HT-29 (cell line): Measurements from ENCODE around the gene SLIT3. TPM values are rescaled to one million over a fixed set of nuclear protein-coding genes. Genes with fewer than 3 reads are reported as not detected.

Source experiments
- DNase-seq: peaks from one replicate; pipeline ENCODE4 v3.0.0-alpha.2; 2015; ENCODE audit warnings: low spot score
- total RNA-seq: library from RNA; depleted of rRNA; stranded (reverse); fragments of >200 nt; shearing (Covaris generic); gene quantifications from 2 replicates; pipeline ENCODE4 v1.2.3, GENCODE V29; 2014

Gene SLIT3
- total RNA-seq, 1 experiment from 2014 or later = not detected

- no peak for DNase-seq
Observed at GRCh38 chr5:169175733-169176132, 125.2 kb downstream of the SLIT3 start.

DNA sequence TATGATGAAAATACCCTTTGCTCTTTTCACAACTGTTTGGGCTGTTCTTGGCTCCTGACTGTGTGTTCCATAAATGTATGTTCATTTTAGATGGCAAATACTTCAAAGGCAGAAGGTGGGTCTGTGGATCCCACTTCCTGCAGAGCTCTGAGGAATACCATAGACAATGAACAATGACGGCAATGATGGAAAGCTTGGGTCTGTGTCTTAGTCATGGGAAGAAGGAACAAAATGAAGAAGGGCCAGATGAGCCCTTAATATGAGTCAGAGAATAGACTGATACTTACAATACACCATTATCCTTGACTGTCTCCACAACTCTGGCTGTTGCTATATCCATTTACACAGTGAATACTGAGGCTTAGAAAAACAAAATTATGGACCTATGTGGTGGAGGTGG, 126.0 kb downstream of the SLIT3 start:
- DNase-seq = no peak

DNA sequence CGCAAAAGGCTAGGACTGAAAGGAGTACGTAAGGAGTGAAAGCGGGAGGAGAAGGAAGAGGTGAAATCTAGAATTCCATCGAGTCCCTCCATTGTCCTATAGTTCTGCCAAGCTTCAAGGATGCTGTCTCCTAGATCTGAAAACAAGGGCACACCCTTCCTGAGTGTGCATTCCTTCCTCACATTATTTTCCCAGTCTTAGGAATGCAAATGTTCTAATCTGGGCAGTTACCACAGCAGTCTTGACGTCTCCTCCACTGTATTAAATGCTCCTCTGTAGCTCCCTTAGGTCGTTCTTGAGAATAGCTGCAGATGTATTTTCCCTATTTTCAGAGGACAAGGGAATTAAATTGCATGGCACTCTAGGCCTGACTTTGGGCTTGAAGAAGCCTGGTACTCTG, 127.6 kb downstream of the SLIT3 start:
- DNase-seq = no peak

- no peak for DNase-seq
Observed at GRCh38 chr5:169171515-169171914, 129.4 kb downstream of the SLIT3 start.

DNA sequence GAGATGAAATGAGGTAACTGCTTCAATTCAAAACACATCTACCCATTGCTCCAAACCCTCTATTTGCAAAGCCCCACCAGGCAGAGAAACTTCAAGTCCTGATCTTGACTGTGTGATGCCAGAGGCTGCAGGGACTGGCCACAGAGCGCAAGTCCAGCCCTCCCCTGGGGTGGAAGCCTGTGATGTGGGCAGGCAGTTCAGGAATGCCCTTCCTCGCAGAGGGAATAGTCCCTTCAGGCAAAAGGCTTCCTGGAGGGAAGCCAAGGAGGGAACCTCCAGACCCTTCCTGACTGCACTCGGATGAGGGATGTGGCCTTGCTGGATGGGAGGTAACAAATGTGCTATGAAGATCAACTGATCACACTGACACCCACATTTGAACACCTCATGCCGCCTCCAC, 131.2 kb downstream of the SLIT3 start:
- no peak for DNase-seq

GRCh38 chr5:169168280-169168679, 132.7 kb downstream of the SLIT3 start:
- DNase-seq = no peak

DNA sequence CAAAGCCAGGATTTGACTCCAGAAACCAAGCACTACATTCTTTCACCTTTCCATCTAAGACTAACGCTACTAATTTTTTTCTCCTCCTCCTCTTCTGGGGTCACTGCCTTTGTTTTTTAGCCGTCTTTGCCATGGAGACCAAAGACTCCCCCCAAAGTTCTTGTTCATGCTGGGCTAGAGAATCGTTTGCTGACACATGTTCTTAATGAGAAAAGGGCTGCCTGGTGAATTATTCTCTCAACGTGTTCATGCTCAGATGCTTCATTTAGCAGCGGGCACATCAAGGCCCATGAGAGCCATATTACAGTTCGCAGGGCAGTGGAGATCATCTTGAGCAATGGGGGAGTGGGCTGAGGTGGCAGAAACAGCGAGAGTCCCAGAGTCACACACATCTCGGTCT, 134.9 kb downstream of the SLIT3 start:
- DNase-seq = no peak

GRCh38 chr5:169165052-169165451, 135.9 kb downstream of the SLIT3 start:
- no peak for DNase-seq

- no peak for DNase-seq
Observed at GRCh38 chr5:169164481-169164925, 136.4 kb downstream of the SLIT3 start.

- DNase-seq = no peak
Observed at GRCh38 chr5:169162407-169162806, 138.5 kb downstream of the SLIT3 start.

GRCh38 chr5:169161022-169161680, 139.8 kb downstream of the SLIT3 start:
- peak; percentile 61 for DNase-seq

DNA sequence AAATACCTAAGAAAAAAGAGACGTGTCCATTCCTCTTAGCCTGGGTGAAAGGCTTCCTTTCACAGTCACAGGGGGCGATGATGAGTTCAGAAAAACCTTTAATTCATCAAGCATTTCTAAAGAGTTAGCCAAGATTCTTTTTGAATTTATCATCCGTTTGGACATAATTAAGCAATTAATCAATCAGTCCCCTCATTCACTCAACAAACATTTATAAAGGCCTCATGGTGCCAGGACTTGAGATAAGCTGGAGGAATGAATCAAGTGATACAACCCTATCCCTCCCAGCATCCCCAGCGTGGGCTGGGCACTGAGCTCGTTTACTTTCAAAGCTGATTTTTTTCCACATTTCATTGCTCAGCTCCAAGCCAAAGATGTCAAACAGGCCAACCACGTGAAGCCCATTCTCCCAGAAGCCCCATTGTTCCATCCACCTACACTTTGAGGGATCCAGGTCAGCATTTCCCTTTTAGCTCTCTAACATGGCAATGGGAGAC, 140.5 kb downstream of the SLIT3 start:
- peak; percentile 20 for DNase-seq

- DNase-seq = no peak
Observed at GRCh38 chr5:169158764-169159163, 142.2 kb downstream of the SLIT3 start.

GRCh38 chr5:169157064-169157463, 143.9 kb downstream of the SLIT3 start:
- DNase-seq = no peak

DNA sequence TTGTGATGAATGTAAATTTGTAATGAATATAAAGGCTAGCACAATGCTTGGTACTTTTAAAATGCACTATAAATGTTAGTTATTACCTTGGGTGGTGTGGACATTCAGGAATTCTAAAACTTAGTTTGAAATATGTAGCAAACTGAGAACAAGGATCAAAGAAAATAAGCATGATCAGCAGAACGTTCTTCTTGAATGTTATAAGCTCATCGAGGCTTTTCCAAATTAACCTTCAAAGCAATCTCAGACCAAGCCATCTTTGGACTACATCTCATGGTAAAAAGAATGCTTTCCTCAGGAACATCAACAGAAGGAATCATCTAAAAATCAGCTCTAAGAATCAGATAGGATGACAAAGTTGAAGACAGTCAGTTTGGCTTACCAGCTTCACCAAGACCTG, 146.3 kb downstream of the SLIT3 start:
- no peak for DNase-seq

DNA sequence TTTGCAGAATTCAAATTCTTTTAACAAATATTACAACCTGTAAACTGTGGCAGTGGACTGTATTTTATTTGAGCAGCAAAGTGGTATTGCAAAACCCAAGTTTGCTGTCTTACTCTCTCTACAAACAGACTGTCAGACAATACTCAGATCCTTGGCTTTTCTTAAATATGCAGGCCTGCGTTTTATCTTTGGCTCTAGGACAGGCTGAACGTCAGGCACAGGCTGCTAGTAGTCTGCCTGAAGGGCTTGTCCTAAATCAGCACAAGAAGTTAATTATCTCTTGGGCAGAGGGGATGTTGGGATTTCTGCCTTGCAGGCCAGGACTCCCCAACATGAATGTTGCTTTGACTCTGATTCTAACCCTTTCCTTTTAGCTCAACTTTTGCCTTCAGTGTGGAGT, 147.5 kb downstream of the SLIT3 start:
- DNase-seq = no peak

DNA sequence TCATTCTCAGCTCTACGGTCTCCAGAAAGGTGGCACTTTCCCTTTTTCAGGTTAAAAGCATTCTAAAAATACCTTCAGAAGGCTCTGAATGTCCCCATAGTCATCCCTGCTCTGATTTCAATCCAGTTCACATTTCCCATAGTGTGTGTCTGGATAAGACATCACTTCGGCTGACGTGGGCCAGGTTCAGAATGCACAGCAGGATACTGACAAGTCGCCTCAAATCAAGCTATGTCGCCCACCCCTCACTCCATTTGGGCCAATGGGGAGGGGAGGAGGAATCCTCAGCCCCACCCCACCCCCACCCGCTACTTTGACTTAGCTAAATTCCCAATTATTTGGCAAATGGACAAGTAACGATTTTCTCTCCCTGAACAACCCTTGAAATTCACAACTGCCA, 148.0 kb downstream of the SLIT3 start:
- DNase-seq = no peak

DNA sequence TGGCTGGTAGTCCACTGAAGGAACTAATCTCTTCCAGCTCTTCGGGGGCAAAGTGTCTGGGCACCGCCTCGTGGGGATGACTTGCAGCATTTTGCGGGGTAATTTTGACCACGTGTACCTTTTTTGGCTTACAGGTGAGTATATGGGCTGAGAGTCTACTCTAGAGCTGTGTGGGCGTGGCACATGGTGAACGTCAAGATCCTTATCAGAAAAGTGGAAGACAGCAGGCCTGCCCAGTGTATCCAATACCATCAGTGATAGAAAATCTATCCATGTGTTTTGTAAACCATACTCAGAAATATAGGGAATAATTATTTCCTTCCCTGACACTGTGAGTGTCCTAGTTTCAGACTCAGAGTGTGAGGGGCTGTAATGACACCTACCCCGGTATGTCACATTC, 148.5 kb downstream of the SLIT3 start:
- DNase-seq = no peak

- no peak for DNase-seq
Observed at GRCh38 chr5:169151051-169151805, 149.7 kb downstream of the SLIT3 start.

GRCh38 chr5:169150108-169150507, 150.8 kb downstream of the SLIT3 start:
- DNase-seq = no peak

DNA sequence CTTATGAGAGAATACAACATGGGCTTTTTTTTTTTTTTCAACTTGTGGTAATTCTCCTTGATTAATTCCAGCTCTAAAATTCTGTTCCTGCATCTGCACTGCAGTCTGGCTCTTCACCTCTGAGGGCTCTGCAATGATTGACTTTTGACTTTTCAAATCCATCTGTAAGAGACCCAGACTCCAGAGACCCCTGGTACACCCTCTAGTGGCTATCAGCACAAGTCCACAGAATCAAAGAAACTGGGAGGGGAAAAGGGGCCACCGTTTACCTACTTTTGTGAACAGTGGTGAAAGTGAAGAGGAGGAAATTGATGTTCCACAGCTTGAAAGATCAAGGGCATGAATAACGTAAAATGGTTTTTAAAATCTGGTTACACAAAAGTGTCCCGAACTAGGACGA, 151.6 kb downstream of the SLIT3 start:
- DNase-seq = no peak

GRCh38 chr5:169148138-169148740, 152.7 kb downstream of the SLIT3 start:
- DNase-seq = no peak

- no peak for DNase-seq
Observed at GRCh38 chr5:169147534-169147933, 153.4 kb downstream of the SLIT3 start.
